ENCODE results near the gene TROAP.
"Not testable (repeated sequence)": the region's sequence is repeated elsewhere in the genome, so short reads cannot be mapped to it uniquely, and the experiment has no call there.

The TROAP gene

DNA sequence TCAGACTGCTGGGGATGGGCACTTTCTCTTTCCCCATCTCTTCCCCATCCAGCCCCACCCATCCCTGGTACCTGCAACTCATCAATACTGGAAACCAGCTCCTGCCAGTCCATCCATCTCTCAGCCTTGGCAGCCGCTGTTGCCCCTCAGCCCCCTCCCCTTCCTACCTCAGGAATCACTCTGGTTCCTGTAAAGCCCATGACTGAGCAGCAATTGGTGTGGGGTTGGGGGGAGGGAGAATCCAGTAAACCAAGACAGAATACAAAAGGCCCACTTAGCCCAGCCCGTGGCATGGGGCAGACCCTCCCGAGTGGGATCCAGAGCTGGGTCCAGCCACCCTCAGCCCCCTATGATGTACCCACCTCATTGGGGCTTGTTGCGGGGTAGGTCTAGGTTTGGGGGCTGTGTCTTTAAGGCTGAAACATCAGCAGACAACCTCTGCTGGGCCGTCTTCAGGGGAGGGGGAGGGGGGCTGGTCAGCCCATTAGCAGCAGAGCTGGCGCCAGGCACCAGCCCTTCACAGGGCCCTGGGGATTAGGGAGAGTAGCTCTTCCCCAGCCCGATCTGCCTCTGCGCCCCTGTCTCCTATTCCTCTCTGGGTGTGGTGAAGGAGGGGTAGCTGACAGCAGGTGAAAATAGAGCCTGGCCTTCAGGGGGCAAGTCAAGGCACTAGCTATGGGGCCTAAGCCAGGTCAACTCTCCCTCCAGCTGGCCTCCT, 28.8 kb upstream of the TROAP start:
- no peak for DNase-seq (ENCODE audit: low read depth in 2 of 2)

- no peak for DNase-seq (ENCODE audit: low read depth in 2 of 2)
Measured at GRCh38 chr12:49294804-49295081, 28.3 kb upstream of the TROAP start.

DNA sequence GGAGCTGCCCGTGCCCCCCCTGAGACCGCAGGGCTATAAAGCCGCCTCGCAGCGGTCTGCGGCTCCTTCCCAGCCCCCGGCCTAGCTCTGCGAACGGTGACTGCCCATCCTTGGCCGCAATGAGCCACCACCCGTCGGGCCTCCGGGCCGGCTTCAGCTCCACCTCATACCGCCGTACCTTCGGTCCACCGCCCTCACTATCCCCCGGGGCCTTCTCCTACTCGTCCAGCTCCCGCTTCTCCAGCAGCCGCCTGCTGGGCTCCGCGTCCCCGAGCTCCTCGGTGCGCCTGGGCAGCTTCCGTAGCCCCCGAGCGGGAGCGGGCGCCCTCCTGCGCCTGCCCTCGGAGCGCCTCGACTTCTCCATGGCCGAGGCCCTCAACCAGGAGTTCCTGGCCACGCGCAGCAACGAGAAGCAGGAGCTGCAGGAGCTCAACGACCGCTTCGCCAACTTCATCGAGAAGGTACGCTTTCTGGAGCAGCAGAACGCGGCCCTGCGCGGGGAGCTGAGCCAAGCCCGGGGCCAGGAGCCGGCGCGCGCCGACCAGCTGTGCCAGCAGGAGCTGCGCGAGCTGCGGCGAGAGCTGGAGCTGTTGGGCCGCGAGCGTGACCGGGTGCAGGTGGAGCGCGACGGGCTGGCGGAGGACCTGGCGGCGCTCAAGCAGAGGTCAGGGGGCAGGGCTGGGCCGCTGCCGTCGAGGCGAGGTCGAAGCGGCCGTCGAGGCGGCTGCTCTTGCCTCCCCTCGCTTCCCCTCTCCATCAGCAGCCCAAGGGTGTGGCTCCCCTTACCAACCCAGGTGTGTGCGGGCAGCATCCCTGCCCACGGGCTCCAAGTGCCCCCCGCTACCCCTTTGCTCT, 27.7 kb upstream of the TROAP start, which contains the start of gene PRPH:
Gene PRPH, plus strand, starts transcription at position 66 of the 855 bp plus-strand sequence. Its CDS starts 54 bp downstream, at position 120.
- no peak for DNase-seq (ENCODE audit: low read depth in 2 of 2)

GRCh38 chr12:49296034-49296835, 26.8 kb upstream of the TROAP start:
- DNase-seq (ENCODE audit: low read depth in 2 of 2), result peak; percentile 39 to 57

- peak in 1 of 2 donors; percentile 38 for DNase-seq (ENCODE audit: low read depth in 2 of 2)
Measured at GRCh38 chr12:49296836-49297694, 26.0 kb upstream of the TROAP start.

DNA sequence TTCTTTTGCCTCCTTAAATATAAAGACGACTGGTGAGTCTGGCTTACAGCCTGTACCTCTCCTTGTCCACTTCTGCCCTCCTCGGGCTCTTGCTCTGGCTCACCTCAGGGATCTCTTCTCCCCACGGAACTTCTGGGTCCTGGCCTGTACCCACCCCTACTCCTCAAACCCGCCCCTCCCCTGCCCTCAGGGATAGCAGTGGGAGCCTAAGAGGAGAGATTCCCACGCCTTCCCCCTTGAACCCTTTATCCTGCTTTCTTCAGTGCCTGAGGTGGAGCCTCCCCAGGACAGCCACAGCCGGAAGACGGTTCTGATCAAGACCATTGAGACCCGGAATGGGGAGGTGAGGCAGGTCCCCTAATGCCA, 25.4 kb upstream of the TROAP start:
- no peak for DNase-seq (ENCODE audit: low read depth in 2 of 2)

GRCh38 chr12:49298160-49298559, 24.9 kb upstream of the TROAP start:
- DNase-seq (ENCODE audit: low read depth in 2 of 2), result no peak

DNA sequence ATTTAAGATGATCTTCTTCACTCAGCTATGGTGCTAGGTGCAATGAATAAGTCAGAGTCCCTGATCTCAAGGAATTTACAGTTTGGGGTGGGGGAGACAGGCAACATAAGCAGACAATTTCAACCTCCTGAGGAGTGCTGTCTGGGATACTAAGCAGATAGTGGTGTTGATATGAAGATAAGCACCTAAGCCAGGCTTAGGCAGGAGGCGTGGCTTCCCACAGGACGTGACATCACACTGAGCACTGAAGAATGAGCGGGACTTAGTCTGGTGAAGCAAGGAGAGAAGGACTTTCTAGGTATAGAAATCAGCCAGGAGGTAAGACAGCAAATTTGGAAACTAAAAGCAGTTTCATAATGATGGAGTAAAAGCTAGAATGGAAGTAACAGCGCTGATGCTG, 21.3 kb upstream of the TROAP start:
- no peak for DNase-seq (ENCODE audit: low read depth in 2 of 2)

DNA sequence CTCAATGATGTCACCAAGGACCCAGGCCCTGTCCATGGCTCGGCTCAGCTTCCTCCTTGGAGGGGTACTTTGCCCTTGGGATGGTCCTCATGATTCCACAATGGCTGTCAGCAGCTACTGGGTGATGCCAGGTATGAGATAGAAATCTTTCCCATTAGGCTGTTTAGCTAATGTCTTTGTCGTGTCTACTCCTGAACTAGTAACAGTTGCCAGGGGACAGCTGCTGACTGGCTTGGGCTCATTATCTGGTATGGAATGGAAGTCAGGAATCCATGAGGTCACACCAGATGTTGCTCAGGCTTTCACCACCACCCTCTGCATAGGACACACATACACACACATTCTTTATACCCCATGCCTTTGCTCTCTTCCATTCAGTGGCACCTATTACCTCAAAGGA, 18.9 kb upstream of the TROAP start:
- DNase-seq (ENCODE audit: low read depth in 2 of 2), result no peak

DNA sequence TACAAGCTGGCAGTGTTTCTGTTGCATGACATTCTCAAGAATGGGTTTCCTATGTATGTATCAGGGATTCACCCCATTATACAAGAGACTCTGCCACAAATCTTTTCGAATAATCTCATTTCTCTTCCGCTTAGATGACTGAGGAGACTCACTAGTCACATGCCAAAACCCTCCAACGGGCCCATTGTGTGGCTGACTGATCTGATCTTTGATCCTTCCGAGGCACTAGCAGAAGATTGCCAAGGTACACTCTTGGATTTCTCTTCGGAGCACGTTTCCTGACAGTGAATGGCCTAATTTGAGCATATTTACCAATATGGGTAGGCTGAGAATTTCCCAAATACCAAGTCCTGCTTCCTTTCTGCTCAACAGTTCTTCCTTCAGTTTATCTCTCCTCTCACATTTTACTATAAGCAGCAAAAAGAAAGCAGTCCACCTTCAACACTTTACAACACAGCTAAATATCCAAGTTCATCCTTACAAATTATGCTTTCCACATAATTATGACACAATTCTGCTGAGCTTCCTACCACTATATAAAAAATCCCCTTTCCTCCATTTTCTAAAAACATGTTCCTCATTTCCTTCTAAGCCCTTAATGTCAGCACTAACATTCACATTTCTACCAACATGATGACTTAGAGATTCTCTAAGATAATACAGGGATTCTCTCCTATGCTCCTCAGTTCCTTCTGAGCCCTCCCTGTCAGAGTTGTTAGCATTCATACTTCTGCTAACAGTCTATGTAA, 17.1 kb upstream of the TROAP start:
- no peak for DNase-seq (ENCODE audit: low read depth in 2 of 2)

GRCh38 chr12:49309386-49309785, 13.7 kb upstream of the TROAP start:
- DNase-seq (ENCODE audit: low read depth in 2 of 2), result no peak

GRCh38 chr12:49310451-49311000, 12.5 kb upstream of the TROAP start:
- not testable (repeated sequence) for DNase-seq (ENCODE audit: low read depth in 2 of 2)

- DNase-seq (ENCODE audit: low read depth in 2 of 2), result no peak
Measured at GRCh38 chr12:49314811-49315210, 8.2 kb upstream of the TROAP start.

DNA sequence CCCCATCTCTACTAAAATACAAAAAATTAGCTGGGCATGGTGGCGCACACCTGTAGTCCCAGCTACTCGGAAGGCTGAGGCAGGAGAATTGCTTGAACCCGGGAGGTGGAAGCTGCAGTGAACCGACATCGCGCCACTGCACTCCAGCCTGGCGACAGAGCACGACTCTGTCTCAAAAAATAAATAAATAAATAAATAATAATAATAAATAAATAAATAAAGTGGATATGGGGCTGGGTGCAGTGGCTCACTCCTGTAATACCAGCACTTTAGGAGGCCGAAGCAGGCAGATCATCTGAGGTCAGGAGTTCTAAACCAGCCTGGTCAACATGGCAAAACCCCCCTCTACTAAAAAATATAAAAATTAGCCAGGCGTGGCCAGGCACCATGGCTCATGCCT, 5.9 kb upstream of the TROAP start:
- not testable (repeated sequence) for DNase-seq (ENCODE audit: low read depth in 2 of 2)

GRCh38 chr12:49320411-49321103, 2.5 kb upstream of the TROAP start:
- not testable (repeated sequence) for DNase-seq (ENCODE audit: low read depth in 2 of 2)

GRCh38 chr12:49322367-49322707, 718 bp upstream of the TROAP start:
- DNase-seq (ENCODE audit: low read depth in 2 of 2), result no peak

- no peak for DNase-seq (ENCODE audit: low read depth in 2 of 2)
Measured at GRCh38 chr12:49323524-49324097, 556 bp downstream of the TROAP start.

DNA sequence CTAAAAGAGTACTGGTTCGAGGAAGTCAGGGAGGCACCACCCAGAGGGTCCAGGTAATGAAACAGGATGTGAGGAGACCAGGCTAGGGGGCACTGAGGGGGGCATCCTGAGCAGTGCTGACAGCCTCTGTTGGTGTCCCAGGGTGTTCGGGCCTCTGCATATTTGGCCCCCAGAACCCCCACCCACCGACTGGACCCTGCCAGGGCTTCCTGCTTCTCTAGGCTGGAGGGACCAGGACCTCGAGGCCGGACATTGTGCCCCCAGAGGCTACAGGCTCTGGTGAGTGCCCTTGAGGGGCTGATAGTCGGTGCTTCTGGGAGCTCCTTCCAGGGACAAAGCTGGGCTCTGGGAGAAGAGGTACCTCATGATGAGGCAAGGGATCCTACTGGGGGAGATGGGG, 2.6 kb downstream of the TROAP start:
- DNase-seq (ENCODE audit: low read depth in 2 of 2), result no peak

DNA sequence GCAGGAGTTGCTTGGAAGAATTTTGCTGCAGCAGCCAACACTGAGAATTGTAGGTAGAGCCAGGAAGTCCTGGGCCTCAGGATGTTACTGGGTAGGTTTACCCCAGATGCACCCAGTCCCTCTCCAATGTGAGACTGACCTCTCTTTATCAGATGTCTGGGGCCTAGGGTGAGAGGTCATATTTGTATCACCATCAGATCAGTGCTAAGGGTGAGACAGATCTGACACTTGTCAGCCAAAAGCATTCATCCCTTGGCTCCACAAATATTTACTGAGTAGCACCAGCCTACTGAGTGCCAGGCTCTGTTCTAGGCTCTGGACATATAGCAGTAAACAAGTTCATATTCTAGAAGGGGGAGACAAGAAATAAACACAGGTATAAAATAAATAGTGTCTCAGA, 4.3 kb downstream of the TROAP start:
- no peak for DNase-seq (ENCODE audit: low read depth in 2 of 2)

- no peak for DNase-seq (ENCODE audit: low read depth in 2 of 2)
Measured at GRCh38 chr12:49327887-49328286, 4.8 kb downstream of the TROAP start.

All from activated CD4-positive, alpha-beta T cell treated with anti-CD3 and anti-CD28 coated beads for 24 hours (primary cell).